ENCODE measurements around the gene KCNN2.
"Not testable (repeated sequence)": the region's sequence is repeated elsewhere in the genome, so short reads cannot be mapped to it uniquely, and the experiment has no call there.

Gene KCNN2

GRCh38 chr5:114427204-114427603 lies 65.3 kb downstream of the KCNN2 start:
- DNase-seq: no peak

- no peak for DNase-seq
Measured at GRCh38 chr5:114430532-114430931, 68.7 kb downstream of the KCNN2 start.

- DNase-seq: not testable (repeated sequence)
Measured at GRCh38 chr5:114432684-114433083, 70.8 kb downstream of the KCNN2 start.

- DNase-seq: no peak
Measured at GRCh38 chr5:114434396-114435219, 72.7 kb downstream of the KCNN2 start.

- no peak for DNase-seq
Measured at GRCh38 chr5:114435220-114435481, 73.3 kb downstream of the KCNN2 start.

GRCh38 chr5:114435885-114436299 lies 74.0 kb downstream of the KCNN2 start:
- DNase-seq: no peak

GRCh38 chr5:114437936-114438335 lies 76.1 kb downstream of the KCNN2 start:
- DNase-seq: no peak

GRCh38 chr5:114438471-114438870 lies 76.6 kb downstream of the KCNN2 start:
- DNase-seq: no peak

GRCh38 chr5:114447084-114447773 lies 85.4 kb downstream of the KCNN2 start:
- no peak for DNase-seq

GRCh38 chr5:114448481-114448880 lies 86.6 kb downstream of the KCNN2 start:
- DNase-seq: no peak

GRCh38 chr5:114449860-114450421 lies 88.1 kb downstream of the KCNN2 start:
- peak; percentile 40 for DNase-seq

GRCh38 chr5:114450437-114450836 lies 88.6 kb downstream of the KCNN2 start:
- DNase-seq: no peak

GRCh38 chr5:114458726-114459125 lies 96.9 kb downstream of the KCNN2 start:
- no peak for DNase-seq

GRCh38 chr5:114467171-114467570 lies 105.3 kb downstream of the KCNN2 start:
- DNase-seq: no peak

GRCh38 chr5:114467729-114468128 lies 105.9 kb downstream of the KCNN2 start:
- no peak for DNase-seq

- DNase-seq: no peak
Measured at GRCh38 chr5:114469372-114469771, 107.5 kb downstream of the KCNN2 start.

- DNase-seq: no peak
Measured at GRCh38 chr5:114471529-114471928, 109.7 kb downstream of the KCNN2 start.

- no peak for DNase-seq
Measured at GRCh38 chr5:114473541-114473940, 111.7 kb downstream of the KCNN2 start.

GRCh38 chr5:114477816-114478334 lies 116.0 kb downstream of the KCNN2 start:
- DNase-seq: no peak

- no peak for DNase-seq
Measured at GRCh38 chr5:114500756-114501155, 138.9 kb downstream of the KCNN2 start.

- no peak for DNase-seq
Measured at GRCh38 chr5:114504560-114504959, 142.7 kb downstream of the KCNN2 start.

GRCh38 chr5:114524221-114524620 lies 162.4 kb downstream of the KCNN2 start:
- no peak for DNase-seq

- no peak for DNase-seq
Measured at GRCh38 chr5:114544561-114544960, 182.7 kb downstream of the KCNN2 start.

Data from NCI-H1105 (cell line).